NCI-H510A treated with DMSO at 0.1 percent for 48 hours (cell line): ENCODE measurements around the gene HOXA5.

ENCODE experiments used
- DNase-seq: peaks from one replicate; lab custom pipeline; 2025; lab: John Stamatoyannopoulos, UW

The HOXA5 gene

DNA sequence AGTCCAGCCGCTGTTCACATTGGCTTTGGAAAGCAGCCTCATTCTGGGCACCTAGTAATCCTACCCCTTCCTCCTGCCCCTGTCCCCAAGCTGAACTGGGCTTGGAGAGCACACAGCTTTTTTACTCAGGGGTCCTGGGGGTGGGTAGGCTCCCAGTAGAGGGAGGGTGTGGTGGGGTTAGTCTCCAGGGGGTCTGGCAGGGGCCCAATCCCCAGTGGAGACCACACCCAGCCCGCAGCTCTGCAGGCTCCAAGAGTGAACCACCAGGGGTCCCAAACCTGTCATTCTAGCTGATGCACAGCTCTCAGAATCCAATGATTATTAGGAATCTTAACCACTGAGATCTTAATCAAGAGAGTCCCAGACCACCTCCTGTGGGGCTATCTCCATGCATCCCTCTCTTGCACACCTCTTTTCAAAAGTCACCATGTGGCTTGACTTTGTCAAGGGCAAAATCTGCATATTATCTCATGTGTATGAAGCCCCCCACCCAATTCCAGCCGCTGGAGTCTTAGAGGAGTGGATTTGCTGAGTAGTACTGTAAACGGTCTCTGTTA is 38.9 kb upstream of the HOXA5 start:
- DNase-seq = no peak

DNA sequence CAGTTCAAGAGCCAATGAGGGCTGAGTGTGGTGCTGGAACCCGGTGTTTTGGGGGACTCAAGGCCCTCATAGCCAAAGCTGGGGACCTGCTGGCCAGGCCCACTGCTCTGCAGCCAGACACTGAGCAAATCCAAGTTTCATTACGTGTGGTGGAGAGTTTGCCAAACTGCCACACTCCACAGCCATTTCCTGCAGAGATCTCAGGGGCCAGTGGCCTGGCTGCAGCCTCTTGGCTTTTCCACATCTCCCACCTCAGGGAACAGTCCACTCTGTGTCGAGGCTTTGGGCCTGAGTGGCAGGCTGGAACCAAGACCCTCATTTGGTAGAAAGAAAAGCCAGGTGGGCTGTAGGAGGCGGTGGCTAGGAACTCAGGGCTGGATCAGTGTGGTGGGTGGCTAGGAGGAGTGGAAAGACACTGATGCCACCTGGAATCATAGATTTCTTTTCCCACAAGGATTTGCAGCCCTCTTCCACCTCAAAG is 38.4 kb upstream of the HOXA5 start:
- DNase-seq = no peak

DNA sequence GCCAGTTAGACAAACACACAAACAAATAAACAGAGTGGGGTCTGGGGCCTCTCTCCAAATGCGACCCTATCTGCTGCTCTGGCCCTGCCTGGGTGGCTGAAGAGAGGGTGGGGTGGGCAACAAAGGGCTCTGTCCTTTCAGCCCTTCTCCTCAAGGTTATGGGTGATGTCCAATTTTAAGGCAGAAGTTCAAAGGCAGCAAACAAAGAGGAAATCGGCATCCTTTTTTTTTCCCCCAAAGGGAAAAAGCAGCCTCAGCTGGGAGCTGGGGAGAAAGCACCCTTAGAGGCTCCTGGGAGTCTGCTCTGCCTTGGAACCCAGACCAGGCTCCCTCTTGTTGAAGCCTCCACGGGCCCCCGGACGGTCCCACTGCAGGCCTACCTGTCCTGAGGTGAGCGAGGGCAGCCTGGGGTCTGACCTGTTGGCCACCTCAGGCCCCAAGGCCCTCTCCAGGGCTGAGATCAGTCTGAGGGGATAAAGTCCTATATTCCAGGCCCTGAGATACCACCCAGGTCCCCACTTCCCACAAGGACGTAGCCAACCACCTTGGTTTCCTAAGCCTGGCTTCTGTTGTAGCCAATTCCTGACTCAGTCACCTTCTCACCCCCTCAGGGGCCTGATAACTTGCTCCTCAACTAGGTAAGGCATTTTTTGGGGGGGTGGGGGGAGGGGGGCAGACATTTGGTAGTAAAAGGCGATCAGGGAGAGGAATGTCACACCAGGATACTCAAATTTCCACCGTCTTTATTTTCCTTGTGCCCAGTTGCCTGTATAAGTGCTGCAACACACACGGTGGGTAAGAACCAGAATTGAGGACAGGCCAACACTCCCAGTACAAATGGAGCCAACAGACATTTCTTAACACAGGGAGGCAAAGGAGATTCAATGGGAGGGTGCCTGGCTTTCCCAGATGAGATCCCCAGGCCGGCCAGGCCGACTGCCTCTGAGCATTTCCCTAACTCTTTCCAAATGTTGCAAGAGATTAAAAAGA is 37.2 kb upstream of the HOXA5 start:
- no peak for DNase-seq

DNA sequence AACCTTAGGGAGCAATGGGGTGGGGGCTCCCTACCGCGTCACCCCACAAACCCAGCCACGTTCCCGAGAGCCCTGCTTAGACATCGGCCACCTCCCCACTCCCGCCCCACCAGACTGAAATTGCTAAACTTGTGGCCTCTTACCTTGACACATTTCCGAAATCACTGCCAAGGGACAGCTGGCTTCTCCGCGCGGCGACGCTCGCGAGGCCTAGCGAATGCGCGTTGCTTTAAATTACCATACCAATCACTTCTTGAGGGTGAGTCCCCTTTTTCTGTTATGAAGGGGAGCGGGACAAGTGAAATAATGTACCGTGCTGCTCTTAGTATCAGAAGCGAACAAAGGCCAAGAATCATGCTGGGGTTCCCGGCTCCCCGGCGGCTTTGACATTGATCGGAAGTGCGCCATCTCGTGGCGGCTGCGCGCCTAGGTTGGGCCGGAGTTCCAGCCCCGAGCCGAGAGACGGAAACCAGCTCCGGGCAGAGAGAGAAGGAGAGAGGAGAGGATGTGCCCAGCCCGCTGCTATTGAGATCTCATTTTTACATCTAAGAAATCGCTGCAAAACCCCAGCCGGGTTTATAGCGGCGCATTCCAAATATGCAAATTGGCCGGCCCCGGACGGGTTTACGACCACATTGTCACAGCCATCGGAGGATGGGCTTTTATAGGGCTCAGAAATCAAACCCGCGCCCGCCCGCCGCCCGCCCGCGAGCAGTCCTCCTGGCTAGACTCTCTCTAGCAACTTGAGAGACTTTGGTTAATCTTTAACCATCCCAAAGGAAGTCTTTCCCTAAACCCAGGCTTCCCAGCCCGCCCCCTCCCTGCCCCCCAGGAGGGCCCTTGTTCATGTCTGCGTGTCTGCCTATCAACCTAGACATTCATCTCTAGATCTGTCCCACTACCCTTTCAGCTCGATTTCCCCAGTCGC is 36.3 kb upstream of the HOXA5 start:
- peak; percentile 54 for DNase-seq

DNA sequence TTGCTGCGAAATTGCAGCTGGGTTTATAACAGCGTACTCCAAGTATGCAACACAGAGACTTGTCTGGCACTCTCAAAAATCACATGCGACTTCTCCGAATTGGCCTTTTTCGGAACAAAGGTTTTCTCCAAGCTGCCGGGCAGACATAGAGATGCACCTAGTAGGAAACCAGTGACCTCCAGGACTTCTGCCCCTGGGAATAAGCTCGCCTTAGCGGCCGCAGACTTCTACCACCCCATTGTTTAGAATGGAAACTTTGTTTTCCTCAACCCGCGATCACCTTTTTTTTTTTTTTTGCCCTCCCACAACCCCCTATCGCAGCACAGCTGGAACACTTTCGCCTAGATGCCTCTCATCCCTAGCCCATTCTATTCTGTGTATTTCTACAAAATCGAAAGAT is 35.5 kb upstream of the HOXA5 start:
- no peak for DNase-seq

DNA sequence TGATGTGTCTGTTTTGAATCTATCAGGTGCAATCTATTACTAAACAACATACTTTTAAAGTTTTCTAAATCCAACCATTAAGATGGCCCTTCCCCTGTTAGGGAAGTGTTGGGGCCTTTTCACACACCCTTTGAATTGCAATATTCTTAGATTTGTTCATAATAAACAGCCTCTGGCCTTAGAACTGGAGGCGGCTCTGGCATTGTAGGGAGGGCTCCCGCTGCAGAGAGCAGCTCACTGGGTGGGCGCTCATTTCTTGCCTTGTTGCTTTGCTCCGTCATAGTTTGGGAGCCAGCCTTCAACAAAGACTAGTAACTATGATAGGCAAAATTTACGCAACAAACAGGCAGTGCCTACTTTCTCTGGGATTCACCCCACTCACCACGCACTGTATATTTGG is 34.9 kb upstream of the HOXA5 start:
- no peak for DNase-seq

DNA sequence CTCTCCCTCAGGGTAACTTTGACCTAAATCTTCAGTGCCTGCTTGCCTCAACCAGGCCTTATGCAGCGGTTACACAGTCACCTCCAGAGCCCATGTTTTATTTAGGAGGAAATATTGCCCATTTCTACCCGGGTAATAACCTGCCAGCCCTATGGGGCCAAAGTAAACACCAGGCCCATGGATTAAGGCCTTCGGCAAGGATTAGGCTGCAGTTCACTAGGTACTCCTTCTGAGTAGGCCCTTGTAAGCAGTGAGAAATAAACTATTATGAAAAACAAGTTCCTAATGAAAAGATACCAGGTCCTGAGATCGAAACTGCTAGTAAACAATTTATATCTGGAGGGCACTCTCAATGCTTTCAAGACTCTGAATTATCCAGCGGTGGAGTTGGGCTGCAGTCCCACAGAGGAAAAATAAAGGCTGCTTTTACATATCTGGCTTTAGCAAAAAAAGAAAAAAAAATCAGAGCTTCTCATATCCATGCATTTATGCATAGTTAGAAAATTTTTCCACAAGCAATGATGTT is 34.4 kb upstream of the HOXA5 start:
- DNase-seq = no peak

DNA sequence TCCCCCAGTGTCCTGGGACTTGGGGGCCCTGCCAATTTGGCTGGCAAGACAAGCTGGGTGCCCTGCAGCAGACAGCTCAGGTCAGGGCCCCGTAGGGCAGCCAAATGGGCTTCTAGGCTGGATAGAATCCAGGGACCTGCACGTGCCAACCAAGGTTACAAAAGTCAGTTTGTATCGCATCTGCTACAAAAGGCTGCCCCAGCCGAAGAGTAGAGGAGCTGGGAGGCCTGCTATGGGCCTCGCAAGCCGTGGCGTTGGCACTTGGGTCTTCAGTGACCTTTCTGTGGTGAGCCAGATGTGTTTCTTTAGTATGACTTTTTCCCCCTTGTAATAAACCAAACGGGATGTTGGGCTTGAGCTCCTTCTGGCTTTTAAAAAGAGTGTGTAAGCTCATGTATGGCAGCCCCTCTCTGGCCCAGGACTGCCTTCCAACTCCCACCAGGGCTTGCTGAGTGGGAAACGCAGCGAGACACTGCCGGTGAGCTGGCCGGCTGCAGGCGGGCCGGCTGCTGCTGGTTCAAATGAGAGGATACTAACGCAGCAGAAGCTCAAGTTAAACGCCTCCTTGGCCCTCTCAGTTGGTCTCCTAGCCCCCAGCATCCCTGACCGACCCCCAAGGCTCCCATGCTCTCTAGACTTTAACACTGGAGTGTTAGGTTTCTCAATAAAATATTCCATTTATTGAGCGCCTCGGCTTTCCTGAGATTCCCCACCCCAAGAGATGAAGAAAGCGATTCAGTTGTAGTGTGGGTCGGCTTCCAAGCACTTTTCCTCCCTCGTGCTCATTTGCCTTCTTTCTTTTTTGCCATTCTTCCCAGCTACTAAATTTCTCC is 33.7 kb upstream of the HOXA5 start:
- no peak for DNase-seq

DNA sequence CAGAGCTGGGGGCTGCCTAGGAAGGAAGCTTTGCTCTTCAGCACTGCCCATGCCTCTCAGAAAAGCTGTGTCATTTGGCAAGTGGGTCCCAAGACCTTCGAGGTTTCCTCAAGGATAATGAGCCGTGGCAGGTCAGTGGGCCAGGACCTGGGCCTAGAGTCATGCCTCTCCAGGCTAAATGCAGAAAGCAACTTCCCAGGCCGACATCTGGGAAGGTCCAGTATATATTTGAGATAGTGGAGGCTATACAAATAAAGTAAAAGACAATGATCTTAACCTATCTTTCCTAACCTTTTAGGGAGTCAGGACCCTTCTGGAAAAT is 33.0 kb upstream of the HOXA5 start:
- DNase-seq = no peak

DNA sequence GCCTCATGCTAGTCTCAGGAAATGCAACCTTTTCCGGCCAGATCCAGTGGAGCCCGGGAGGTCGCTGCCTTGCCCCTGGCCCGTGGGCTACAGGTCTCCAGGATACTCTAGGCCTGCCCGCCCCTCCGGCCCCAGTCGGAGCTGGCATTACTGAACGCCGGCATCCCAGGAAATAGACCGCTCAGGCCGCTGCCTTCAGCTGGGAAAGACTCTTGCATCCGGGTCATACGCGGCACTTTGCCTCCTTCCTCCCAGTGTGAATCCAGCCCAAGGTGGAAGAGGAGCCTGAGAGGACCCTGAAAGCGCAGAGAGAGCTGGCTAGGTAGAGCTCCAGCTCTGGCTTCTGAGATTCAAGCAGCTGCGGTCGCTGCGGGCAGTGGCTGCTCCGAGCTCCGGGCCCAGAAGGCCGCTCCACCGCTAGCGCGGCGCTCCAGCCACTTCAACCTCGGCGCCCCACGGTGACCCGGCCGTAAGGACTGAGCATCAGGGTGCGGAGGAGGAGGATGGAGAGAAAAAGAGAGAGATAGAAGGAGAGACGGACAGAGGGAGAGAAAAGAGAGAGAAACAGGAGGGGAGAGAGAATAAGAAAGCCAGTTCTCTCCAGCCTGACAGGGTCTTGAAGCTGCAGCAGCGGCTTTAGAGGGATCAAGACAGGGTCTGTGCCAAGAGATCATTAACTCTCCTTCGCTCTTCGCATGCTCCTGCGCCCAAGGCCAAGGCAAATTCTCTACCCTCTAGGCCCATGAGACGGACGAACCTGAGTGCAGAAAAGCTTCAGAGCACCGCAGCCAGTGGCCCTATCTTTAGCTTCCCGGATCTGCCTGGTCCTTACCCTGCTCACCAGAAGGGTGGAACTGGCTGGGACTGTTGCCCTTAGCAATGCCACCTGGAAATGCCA is 32.4 kb upstream of the HOXA5 start:
- no peak for DNase-seq

DNA sequence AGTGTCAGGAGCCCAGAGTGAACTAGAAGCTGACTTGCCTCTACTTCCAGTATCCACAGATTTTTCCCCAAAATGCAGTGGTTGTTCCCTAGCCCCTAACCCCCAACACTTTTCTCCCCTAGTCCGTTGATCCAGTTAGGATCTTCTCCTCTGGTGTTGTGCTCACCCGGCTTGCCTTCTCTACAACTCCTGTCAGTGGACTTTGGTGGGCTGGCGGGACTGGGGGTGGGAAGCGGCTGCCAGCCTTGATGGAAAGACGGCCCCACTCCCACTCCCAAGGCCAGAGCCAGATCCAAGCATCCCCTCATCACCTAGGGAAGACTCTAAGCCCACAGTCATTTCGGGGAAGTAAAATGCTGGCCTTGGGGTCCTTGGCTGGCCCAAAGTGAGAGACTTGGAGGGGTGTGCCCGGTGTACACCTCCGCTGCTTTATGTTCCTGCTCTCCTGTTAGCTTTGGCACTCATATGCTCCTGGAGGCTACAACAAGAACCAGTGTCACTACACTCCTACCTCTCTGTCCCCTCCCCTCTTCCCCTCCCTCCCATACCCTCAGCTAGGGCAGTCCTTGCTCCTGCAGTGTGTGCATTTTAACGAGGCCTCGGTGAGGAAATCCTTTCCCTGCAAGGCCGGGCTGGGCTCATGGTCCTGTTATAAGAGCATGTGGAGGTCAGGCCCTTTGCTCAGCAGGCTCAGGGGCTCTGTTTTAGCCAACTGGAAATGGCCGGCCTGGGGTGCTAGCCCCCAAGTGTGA is 31.6 kb upstream of the HOXA5 start:
- DNase-seq = peak; percentile 75

DNA sequence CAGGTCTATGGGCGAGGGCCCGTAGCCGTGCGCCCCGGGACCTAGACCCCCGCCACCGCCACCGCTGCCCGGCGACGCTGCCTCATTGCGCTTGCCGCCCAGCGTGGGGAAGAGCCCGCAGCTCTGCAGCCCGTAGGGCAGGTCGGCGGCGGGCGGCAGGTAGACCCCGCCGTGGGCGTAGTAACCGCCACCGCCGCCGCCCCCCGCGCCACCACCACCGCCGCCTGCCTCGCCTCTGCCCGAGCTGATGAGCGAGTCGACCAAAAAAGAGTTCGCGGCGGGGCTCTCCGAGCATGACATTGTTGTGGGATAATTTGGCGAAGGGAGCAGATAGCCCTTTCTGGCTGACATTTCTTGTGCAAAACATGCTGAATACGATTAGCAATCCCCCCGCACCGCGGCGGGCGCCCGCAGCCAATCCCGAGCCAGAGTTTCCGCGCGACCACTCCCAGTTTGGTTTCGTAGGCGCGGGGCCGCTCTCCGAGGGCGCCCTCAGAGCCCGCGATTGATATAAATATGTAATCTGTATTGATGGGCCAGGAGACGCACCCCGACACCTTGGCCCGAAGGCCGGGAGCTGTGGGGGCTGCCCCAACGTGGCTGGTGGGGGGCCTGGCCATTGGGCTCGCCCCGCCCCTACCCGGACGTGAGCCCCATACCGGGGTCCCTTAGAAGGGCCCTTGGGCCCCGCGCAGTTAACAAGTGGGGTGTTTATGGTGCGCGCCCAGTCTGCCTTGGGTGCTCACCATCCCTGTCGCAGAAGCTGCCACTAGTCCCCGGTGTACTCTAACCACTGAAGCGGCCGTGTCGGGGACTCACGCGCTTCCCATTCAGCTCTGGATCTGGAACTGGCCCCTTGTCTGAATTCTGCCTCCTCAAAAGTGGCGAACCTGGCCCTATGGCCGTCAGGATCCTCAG is 30.7 kb upstream of the HOXA5 start, which contains the start of gene HOXA10:
TSS of gene HOXA10 (minus strand) at position 365 of the 918 bp plus-strand sequence. CDS start at position 351, 14 bp downstream.
- DNase-seq = peak; percentile 58

DNA sequence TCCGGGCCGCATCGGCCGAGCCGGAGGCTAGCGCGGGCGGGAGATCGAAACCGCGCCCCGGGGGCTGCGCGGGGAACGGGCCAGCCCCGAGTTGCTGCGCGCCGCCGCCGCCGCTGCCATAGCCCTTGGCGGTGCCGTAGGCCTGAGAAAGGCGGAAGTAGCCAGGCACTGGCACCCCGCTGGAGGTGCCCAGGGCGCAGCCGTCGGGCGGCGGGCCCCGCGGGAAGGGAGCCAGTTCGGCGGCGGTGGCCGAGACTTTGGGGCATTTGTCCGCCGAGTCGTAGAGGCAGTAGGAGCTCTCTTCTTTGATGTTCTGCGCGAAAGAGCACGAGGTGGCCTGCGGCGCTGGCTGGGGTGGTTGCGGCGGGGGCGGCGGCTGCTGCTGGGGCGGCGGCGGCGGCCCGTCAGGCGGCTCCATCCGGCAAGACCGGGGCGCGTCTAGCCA is 30.1 kb upstream of the HOXA5 start:
- peak; percentile 9 for DNase-seq

DNA sequence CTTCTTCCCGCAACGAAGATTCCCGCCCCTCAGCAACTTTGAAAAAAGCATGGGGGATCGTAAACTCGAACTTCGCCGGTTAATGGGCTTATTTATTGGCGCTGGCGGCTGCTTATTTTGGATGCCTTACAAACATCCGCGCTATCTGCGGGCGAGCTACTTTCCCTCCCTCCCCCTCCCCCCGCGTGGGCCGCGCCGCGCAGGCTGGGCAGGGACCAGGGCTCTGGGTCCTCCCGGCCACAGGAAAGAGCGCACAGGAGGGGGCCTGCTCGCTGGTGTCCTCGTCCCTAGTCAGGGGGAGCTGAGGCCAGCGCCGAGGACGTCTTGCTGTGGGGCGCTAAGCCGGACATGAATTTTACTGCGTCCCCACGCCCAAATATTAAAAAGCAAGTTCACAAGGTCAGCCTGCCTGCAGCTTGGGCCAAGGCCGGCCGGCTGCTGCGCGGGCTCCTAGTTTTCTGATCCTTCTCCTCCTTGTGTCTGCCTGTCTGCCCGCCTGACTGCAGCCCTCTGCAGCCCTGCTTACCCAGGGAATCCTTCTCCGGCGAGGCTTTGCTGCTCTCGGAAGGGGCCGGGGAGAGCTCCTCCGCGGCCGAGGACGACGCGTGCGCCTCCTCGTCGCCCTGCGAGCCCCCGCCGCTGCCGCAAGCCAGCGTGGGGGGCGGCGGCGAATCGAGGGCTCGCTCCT is 29.5 kb upstream of the HOXA5 start:
- DNase-seq = peak; percentile 62

DNA sequence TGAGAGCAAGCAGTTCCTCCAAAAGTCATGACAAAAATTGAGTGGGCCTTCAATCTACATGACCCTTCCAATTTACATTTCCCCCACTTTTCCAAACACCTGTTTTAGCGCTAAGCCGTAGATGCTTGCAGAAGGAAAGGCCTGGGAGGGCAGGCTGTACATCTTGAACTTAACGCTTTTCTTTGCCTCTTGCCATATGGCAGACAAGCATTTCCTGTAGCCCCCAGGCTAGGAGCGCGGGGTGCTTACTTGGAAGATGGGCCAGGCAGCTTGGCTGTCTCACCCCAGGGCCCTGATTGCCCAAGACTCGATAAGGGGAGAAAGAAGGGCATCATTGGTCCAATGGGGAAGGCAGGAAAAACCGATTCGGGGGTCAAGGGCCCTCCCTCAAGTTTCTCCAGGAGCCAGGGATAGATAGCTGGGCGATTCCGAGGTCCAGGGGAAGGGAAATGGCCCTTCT is 28.9 kb upstream of the HOXA5 start:
- DNase-seq = peak; percentile 36

DNA sequence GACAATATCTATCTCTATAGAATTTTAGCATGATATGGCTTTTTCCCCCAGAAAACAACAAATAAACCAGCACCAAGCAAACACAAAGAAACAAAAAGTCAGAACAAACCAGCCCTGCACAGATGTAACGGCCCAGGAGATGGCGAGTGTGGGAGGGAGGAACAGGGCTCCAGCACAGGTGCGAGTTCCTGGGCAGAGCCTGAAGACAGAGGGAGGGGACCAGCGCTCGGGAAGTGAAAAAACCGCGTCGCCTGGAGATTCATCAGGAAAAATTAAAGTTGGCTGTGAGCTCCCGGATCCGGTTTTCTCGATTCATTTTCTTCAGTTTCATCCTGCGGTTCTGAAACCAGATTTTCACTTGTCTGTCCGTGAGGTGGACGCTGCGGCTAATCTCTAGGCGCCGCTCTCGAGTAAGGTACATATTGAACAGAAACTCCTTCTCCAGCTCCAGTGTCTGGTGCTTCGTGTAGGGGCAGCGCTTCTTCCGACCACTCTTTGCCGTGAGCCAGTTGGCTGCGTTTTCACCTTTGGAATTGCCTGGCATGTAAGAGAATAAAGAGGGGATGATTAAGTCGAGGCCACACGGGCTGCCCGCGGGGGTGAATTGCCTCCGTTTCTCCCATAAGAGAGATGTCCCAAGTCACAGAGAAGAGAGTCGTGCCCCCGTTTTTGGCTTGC is 28.3 kb upstream of the HOXA5 start:
- DNase-seq = peak; percentile 91

DNA sequence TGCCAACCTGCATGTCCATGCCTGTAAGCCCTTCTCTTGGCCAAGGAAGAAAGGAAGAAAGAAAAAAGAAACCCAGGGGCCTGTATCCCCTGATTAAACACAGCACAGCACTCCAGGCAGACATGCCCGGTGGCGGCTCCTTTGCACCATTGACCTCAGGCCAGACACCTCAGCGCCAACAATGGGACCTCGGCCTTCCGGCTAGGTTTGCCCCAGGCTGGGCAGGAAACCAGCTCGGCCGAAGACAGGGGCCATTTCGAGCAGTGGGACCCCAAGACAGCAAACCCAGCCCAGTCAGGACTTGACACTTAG is 27.8 kb upstream of the HOXA5 start:
- peak; percentile 76 for DNase-seq
